Measurements from ENCODE around the gene BICD1.
A peak's percentile ranks its signal among the peaks of the same experiment; 100 is the strongest.

BICD1 gene

GRCh38 chr12:32285489-32285888 is 178.8 kb downstream of the BICD1 start:
- DNase-seq = no peak

DNA sequence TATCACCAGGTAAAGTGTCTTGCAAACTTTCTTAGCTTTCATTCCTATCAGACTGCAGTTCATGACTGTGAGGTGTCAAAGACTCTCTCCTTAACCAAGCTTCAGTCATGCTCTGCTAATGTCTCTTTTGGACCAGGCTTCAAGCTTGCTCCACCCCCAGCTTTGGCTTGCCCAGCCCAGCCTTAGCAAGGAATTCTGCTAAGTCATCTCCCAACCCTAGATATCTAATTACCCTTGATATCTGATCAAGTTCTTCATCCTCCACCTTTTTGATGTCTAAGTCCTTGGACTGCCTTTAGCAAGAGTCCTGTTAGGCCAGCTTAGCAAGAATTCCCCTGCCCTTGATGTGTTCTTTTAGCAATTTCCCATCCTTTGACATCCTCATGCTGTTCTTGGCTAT is 183.8 kb downstream of the BICD1 start:
- DNase-seq = no peak

DNA sequence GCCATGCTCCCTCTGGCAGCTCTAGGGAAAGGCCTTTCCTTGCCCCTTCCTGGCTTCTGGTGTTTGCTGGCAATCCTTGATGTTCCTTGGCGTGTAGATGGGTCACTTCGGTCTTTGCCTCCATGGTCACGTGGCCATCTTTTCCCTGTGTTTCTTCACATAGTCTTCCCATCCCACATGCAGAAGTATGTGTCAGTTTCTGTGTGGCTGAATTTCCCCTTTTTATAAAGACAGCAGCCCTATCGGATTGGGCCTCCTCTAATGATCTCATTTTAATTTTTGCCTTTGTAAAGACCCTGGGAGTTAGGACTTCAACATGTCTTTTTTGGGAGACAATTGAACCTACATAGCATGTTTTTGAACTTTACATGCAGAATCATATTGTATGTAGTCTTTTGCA is 185.5 kb downstream of the BICD1 start:
- DNase-seq = no peak

- no peak for DNase-seq
Measured at GRCh38 chr12:32293808-32294419, 187.3 kb downstream of the BICD1 start.

- no peak for DNase-seq
Measured at GRCh38 chr12:32296567-32296966, 189.9 kb downstream of the BICD1 start.

DNA sequence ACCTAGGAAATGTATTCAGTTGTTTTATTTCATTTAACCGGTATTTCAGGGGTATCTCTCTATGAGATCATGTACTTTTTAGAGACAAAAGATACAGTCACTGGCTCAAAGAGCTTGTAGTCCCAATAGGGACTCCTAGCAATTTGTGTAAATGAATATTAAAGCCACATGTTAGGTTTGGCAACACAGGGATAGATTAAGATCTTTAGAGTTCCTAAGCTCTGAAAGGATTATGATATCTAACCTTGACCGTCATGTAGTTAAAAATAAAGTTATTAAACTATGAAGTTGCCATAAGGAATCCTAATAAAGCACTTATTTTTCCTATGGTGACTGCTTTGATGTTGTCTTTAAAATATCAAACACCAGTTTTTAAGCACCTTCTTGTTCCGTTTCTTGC is 192.3 kb downstream of the BICD1 start:
- no peak for DNase-seq

DNA sequence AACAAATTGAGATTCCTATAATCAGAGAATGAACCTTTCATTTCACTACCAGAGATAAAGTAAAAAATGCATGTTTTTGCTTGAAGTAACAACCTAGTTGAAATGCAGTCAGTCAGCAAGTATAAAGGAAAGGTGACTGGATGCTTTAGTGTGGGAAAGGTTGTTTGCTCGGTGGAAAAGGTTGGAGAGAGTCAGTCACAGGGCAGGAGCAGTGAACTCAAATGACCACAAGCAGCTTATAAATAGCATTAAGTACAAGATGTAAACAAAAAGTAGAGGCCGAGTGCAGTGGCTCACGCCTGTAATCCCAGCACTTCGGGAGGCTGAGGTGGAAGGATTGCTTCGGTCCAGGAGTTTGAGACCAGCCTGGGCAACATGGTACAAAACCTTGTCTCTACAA is 194.6 kb downstream of the BICD1 start:
- no peak for DNase-seq

DNA sequence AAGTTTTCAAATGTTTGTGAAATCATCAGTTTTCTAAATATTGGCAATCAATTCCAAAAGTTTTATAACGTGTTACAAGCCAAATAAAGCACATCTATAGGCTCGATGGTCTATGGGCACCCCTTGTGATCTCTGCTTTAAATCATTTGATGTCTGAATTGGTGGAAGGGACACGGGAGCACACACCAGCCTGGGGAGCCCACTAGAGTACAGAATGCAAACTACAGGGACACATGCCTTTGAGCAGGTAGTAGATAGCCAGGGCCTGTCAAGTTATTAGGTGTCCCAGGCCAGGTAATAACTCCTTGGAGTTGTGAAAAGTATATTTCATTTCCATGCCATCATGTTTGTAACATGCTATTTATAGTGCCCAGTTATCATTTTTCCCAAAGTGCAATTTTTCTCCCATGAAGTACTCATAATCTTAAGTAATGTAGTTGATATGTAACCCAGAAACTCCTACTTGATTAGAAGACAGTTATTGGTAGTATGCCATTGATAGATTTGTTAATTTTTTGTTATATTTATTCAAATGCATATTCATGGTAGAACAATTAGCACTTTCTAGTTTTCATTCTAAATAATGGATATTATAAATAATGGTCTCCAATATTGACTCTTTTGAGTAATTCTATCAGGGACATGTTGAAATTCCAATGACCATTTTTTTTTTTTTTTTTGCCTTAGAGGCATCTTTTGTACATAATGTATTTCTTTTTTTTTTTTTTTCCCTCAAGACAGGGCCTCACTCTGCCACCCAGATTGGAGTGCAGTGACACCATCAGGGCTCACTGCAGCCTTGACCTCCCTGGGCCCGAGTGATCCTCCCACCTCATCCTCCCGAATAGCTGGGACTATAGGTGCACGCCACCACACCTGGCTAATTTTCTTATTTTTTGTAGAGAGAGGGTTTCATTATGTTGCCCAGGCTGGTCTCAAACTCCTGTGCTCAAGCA is 195.8 kb downstream of the BICD1 start:
- peak; percentile 45 for DNase-seq

DNA sequence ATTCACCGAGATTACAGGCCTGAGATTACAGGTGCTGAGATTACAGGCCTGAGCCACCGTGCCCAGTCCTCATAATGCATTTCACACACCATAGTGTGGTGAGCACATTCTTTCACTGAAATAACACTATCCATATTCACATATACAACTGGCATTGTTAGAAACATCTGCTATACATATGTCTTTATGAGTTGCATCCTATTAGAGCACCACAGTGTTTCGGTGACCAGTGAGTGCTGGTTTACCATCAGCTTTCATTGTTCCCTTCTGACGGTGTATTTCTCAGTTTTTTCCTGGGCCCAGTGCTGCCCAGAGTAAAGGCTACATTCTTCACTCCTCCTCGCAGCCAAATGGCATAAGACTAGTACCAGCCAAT is 196.5 kb downstream of the BICD1 start:
- no peak for DNase-seq

DNA sequence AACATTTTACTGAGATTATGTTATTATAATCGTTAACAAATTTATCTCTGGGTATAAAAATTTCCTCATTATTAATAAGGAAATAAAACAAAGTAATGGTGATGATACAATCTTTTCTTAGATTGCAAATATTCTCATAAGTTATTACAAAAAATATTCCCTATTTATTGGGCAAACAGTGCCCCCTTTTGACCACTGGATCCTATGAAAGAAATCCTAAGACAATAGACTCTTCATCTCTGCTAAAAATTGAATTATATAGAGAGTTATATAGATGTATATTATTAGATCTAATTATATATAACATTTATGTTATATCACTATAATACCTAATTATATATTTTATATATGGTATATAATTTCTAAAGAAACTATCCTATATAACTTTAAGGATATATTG is 198.5 kb downstream of the BICD1 start:
- peak; percentile 52 for DNase-seq

DNA sequence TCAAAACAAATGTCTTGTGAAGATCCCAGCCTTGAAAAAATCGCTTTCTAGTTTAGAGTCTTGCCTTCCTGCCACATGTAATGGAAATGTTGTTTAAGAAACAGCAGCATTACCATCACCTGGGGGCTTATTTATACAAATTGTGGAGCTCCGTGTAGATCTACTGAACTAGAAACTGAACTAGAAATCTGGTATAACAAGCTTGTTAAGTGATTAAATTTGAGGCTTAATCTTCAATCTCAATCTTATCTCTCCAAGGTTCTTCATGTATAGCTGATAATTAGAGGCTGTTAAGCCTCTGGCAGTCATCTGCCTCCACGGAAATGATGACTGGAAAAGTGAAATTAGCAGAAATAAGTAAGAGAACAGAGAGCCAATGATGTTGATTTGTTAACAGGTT is 200.7 kb downstream of the BICD1 start:
- no peak for DNase-seq

DNA sequence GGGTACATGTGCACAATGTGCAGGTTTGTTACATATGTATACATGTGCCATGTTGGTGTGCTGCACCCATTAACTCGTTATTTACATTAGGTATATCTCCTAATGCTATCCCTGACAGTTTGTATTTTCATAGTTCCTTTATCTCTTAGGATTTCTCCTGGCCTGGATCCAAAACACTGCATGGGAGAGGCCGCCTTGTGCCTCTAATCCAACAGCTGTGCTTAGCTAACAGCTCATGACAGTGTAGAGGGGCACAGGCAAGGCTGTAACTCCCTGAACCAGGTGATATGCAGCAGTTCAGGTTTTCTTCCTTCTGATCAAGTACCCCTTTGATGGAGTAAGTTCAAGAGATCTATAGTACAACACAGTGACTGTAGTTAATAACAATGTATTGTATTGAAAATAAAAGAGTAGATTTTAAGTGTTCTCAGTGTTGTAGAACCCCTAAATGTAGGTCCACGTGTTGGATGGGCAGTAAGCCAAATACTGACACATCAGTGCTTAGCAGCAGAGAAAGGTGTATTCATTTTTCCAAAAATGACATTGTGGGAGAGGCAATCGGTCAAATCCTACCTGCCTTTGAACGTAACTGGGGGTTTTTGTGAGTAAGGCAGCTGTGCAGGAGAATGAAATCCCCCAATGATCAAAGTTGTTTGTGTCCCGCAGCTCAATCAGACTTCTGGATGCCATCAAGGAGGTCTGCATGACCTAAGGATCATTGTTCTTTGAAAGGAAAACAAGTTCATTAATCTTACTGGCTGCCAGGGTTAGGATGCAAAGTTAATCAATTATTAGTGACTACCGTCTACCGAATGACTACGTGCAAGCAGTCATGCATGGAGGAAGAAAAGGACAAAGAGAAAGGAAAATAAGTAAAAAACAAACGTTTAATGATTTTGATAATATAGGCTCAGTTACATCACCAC is 203.4 kb downstream of the BICD1 start:
- peak; percentile 15 for DNase-seq

- peak; percentile 92 for DNase-seq
Measured at GRCh38 chr12:32312049-32312670, 205.5 kb downstream of the BICD1 start.

GRCh38 chr12:32322354-32322753 is 215.7 kb downstream of the BICD1 start:
- no peak for DNase-seq

- no peak for DNase-seq
Measured at GRCh38 chr12:32331133-32331532, 224.5 kb downstream of the BICD1 start.

GRCh38 chr12:32332446-32332845 is 225.8 kb downstream of the BICD1 start:
- DNase-seq = no peak

- no peak for DNase-seq
Measured at GRCh38 chr12:32334371-32334777, 227.7 kb downstream of the BICD1 start.

GRCh38 chr12:32336261-32336660 is 229.6 kb downstream of the BICD1 start:
- no peak for DNase-seq

GRCh38 chr12:32343496-32343895 is 236.8 kb downstream of the BICD1 start:
- no peak for DNase-seq

- no peak for DNase-seq
Measured at GRCh38 chr12:32344047-32344446, 237.4 kb downstream of the BICD1 start.

DNA sequence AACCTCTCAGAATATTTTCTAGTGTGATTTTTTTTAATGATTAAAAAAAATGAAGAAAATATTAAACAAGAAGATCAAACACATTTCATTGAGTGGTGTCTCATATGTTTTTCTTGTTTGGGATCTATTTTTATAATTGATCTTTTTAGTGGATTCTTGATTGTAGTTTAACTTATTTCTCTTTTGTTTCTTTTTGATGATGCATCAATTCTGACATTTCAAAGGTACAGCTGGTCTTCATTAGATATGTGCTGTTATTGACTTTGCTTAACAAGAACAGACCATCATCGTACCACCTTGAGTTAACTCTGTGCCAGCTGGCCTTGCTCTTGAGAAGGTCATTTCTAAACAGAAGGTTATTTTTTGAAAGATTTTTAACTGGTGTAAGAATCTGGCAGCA is 246.9 kb downstream of the BICD1 start:
- no peak for DNase-seq

- no peak for DNase-seq
Measured at GRCh38 chr12:32357601-32358249, 251.1 kb downstream of the BICD1 start.
